ENCODE measurements around the gene TBC1D22A.

GRCh38 chr22:47064416-47064815, 302.0 kb downstream of the TBC1D22A start:
- TF ChIP-seq POLR2AphosphoS5 (IDR thresholded peaks at IDR 0.05; ENCODE audit: insufficient read depth, low read depth, low read length) (no peak), POLR2A (IDR thresholded peaks at IDR 0.05; ENCODE audit: low read depth, low read length) (no peak), EZH2 (IDR thresholded peaks at IDR 0.05; ENCODE audit: borderline replicate concordance, low read depth, low read length, severe bottlenecking) (no peak), MYC (IDR thresholded peaks at IDR 0.05; ENCODE audit: low read depth, low read length) (no peak), JUN (IDR thresholded peaks at IDR 0.05; ENCODE audit: borderline replicate concordance, insufficient read depth, insufficient read length, low read depth) (no peak), GATA2 (IDR thresholded peaks at IDR 0.05; ENCODE audit: insufficient read depth, insufficient read length, low read depth, low read length) (no peak), FOS (IDR thresholded peaks at IDR 0.05; ENCODE audit: borderline replicate concordance, insufficient read depth, low read length) (no peak)
- TF ChIP-seq, protein P1, sequence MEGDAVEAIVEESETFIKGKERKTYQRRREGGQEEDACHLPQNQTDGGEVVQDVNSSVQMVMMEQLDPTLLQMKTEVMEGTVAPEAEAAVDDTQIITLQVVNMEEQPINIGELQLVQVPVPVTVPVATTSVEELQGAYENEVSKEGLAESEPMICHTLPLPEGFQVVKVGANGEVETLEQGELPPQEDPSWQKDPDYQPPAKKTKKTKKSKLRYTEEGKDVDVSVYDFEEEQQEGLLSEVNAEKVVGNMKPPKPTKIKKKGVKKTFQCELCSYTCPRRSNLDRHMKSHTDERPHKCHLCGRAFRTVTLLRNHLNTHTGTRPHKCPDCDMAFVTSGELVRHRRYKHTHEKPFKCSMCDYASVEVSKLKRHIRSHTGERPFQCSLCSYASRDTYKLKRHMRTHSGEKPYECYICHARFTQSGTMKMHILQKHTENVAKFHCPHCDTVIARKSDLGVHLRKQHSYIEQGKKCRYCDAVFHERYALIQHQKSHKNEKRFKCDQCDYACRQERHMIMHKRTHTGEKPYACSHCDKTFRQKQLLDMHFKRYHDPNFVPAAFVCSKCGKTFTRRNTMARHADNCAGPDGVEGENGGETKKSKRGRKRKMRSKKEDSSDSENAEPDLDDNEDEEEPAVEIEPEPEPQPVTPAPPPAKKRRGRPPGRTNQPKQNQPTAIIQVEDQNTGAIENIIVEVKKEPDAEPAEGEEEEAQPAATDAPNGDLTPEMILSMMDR (IDR thresholded peaks at IDR 0.05; ENCODE audit: extremely low read depth in 1 of 2, insufficient read depth in 1 of 2, low read depth in 1 of 2, low read length in 2 of 2): no peak
- TF ChIP-seq, protein P2, sequence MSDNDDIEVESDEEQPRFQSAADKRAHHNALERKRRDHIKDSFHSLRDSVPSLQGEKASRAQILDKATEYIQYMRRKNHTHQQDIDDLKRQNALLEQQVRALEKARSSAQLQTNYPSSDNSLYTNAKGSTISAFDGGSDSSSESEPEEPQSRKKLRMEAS (IDR thresholded peaks at IDR 0.05; ENCODE audit: insufficient read depth, insufficient read length): no peak
